SK-N-SH treated with all-trans-retinoic acid at 6 μM for 48 hours (cell line): Measurements from ENCODE around the gene DHDH.

ENCODE experiments used
- ATAC-seq: fragments of 200-7000 bp; cut with Tn5 transposase; 3 replicates; pipeline ENCODE4 v1.9.1; 2020; ENCODE audit warnings: mild to moderate bottlenecking, moderate library complexity
- ARNTL ChIP-seq: fragments of 450-650 bp; formaldehyde crosslinking; IDR thresholded peaks from 2 replicates; pipeline ENCODE4 v1.5.0; 2020; ENCODE audit warnings: low read depth, mild to moderate bottlenecking, moderate library complexity, borderline replicate concordance
- BACH2 ChIP-seq: fragments of 250-450 bp; sonication (Bioruptor Pico); IDR thresholded peaks from 2 replicates; pipeline ENCODE4 v1.9.0; 2021; ENCODE audit warnings: mild to moderate bottlenecking, borderline replicate concordance
- GLIS3 ChIP-seq: fragments of 250-450 bp; sonication (Bioruptor Pico); IDR thresholded peaks from 2 replicates; pipeline ENCODE4 v1.5.0; 2020; ENCODE audit warnings: mild to moderate bottlenecking, moderate library complexity
- ISL1 ChIP-seq: fragments of 250-450 bp; sonication (Bioruptor Pico); IDR thresholded peaks from 2 replicates; pipeline ENCODE4 v2.1.2; 2022; ENCODE audit warnings: mild to moderate bottlenecking, moderate library complexity
- OSR1 ChIP-seq: fragments of 250-450 bp; sonication (Bioruptor Pico); IDR thresholded peaks from 2 replicates; pipeline ENCODE4 v1.8.0; 2022; ENCODE audit warnings: moderate library complexity, mild to moderate bottlenecking, inconsistent platforms
- PPARA ChIP-seq: fragments of 250-450 bp; sonication (Bioruptor Pico); IDR thresholded peaks from 2 replicates; pipeline ENCODE4 v1.5.0; 2020; ENCODE audit warnings: mild to moderate bottlenecking, borderline replicate concordance
- RARB ChIP-seq: fragments of 250-450 bp; sonication (Bioruptor Pico); IDR thresholded peaks from 2 replicates; pipeline ENCODE4 v1.8.0; 2021; ENCODE audit warnings: mild to moderate bottlenecking, moderate library complexity
- SNAI2 ChIP-seq: fragments of 250-450 bp; sonication (Bioruptor Pico); IDR thresholded peaks from 2 replicates; pipeline ENCODE4 v1.5.0; 2020; ENCODE audit warnings: mild to moderate bottlenecking, moderate library complexity
- TOX ChIP-seq: fragments of 250-450 bp; sonication (Bioruptor Pico); IDR thresholded peaks from 2 replicates; pipeline ENCODE4 v1.8.0; 2021; ENCODE audit warnings: mild to moderate bottlenecking, moderate library complexity, borderline replicate concordance
- ZC3H10 ChIP-seq: fragments of 250-450 bp; sonication (Bioruptor Pico); IDR thresholded peaks from 2 replicates; pipeline ENCODE4 v1.5.1; 2021; ENCODE audit warnings: mild to moderate bottlenecking, moderate library complexity
- ZFP30 ChIP-seq: fragments of 450-650 bp; formaldehyde crosslinking; IDR thresholded peaks from 2 replicates; pipeline ENCODE4 v1.5.0; 2022; ENCODE audit warnings: mild to moderate bottlenecking, moderate library complexity
- ZNF565 ChIP-seq: fragments of 450-650 bp; formaldehyde crosslinking; conservative IDR thresholded peaks from 2 replicates; pipeline ENCODE4 v1.5.0; 2020; ENCODE audit warnings: low read depth, mild to moderate bottlenecking, moderate library complexity
- ZNF70 ChIP-seq: fragments of 450-650 bp; formaldehyde crosslinking; IDR thresholded peaks from 2 replicates; pipeline ENCODE4 v1.5.0; 2020; ENCODE audit warnings: mild to moderate bottlenecking, moderate library complexity
- ZNF8 ChIP-seq: fragments of 450-650 bp; formaldehyde crosslinking; IDR thresholded peaks from 2 replicates; pipeline ENCODE4 v1.5.0; 2020; ENCODE audit warnings: mild to moderate bottlenecking, moderate library complexity
- TF ChIP-seq, protein P1 (sequence below): fragments of 250-450 bp; sonication (Bioruptor Pico); IDR thresholded peaks from 2 replicates; pipeline ENCODE4 v1.8.0; 2021; ENCODE audit warnings: low read depth, mild to moderate bottlenecking, moderate library complexity, borderline replicate concordance
- TF ChIP-seq, protein P2 (sequence below): fragments of 250-450 bp; sonication (Bioruptor Pico); IDR thresholded peaks from 2 replicates; pipeline ENCODE4 v1.5.1; 2020; ENCODE audit warnings: low read depth, mild to moderate bottlenecking, moderate library complexity
- TF ChIP-seq, protein P3 (sequence below): fragments of 250-450 bp; sonication (Bioruptor Pico); IDR thresholded peaks from 2 replicates; pipeline ENCODE4 v1.8.0; 2020; ENCODE audit warnings: mild to moderate bottlenecking, moderate library complexity, borderline replicate concordance
- TF ChIP-seq, protein P4 (sequence below): fragments of 250-450 bp; sonication (Bioruptor Pico); IDR thresholded peaks from 2 replicates; pipeline ENCODE4 v1.5.1; 2021; ENCODE audit warnings: mild to moderate bottlenecking, moderate library complexity
- TF ChIP-seq, protein P5 (sequence below): fragments of 250-450 bp; sonication (Bioruptor Pico); IDR thresholded peaks from 2 replicates; pipeline ENCODE4 v1.5.0; 2020; ENCODE audit warnings: mild to moderate bottlenecking, moderate library complexity

Gene DHDH

DNA sequence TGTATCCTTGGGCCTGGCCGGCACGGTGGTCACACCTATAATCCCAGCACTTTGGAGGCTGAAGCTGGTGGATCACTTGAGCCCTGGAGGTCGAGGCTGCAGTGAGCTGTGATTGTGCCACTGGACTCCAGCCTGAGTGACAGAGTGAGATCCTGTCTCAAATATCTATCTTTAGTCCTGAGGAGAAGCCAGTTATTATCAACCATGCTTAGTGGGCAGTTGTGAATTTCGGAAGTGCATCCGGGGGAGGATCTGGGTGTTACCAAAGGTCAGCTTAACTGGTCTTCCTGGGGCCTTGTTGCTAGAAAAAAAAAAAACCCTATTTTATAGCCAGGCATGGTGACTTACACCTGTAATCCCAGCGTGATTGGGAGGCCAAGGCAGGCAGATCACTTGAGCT lies 9.6 kb downstream of the DHDH start:
- no peak for ATAC-seq
- TF ChIP-seq, protein P1, sequence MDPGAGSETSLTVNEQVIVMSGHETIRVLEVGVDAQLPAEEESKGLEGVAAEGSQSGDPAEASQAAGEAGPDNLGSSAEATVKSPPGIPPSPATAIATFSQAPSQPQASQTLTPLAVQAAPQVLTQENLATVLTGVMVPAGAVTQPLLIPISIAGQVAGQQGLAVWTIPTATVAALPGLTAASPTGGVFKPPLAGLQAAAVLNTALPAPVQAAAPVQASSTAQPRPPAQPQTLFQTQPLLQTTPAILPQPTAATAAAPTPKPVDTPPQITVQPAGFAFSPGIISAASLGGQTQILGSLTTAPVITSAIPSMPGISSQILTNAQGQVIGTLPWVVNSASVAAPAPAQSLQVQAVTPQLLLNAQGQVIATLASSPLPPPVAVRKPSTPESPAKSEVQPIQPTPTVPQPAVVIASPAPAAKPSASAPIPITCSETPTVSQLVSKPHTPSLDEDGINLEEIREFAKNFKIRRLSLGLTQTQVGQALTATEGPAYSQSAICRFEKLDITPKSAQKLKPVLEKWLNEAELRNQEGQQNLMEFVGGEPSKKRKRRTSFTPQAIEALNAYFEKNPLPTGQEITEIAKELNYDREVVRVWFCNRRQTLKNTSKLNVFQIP (CRISPR knock-in tag), result no peak
- no peak for TF ChIP-seq SNAI2 (CRISPR knock-in tag)
- no peak for TF ChIP-seq ZNF8 (CRISPR knock-in tag)
- no peak for TF ChIP-seq OSR1
- TF ChIP-seq ZFP30, result no peak
- no peak for TF ChIP-seq RARB (CRISPR knock-in tag)
- TF ChIP-seq ARNTL, result no peak
- TF ChIP-seq BACH2 (CRISPR knock-in tag), result no peak
- TF ChIP-seq ZC3H10 (CRISPR knock-in tag), result no peak
- TF ChIP-seq TOX (CRISPR knock-in tag), result no peak
- no peak for TF ChIP-seq GLIS3
- no peak for TF ChIP-seq ZNF70 (CRISPR knock-in tag)
- no peak for TF ChIP-seq PPARA

DNA sequence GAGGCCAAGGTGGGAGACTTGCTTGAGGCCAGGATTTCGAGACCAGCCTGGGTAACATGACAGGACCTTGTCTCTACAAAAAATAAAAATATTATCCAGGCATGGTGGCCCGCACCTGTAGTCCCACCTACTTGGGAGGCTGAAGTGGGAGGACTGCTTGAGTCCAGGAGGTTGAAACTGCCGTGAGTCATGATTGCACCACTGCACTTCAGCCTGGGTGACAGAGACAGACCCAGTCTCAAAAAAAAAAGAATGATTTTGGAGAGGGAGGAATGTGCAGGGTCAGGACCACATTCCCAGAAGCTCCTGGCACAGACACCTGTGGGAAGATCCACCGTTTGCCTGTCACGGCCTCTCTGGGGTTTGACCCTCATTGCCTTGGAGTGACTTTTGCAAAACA lies 11.9 kb downstream of the DHDH start:
- no peak for TF ChIP-seq GLIS3
- TF ChIP-seq SNAI2 (CRISPR knock-in tag), result no peak
- TF ChIP-seq, protein P2, sequence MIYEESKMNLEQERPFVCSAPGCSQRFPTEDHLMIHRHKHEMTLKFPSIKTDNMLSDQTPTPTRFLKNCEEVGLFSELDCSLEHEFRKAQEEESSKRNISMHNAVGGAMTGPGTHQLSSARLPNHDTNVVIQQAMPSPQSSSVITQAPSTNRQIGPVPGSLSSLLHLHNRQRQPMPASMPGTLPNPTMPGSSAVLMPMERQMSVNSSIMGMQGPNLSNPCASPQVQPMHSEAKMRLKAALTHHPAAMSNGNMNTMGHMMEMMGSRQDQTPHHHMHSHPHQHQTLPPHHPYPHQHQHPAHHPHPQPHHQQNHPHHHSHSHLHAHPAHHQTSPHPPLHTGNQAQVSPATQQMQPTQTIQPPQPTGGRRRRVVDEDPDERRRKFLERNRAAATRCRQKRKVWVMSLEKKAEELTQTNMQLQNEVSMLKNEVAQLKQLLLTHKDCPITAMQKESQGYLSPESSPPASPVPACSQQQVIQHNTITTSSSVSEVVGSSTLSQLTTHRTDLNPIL, result no peak
- TF ChIP-seq, protein P1 (CRISPR knock-in tag), result no peak
- no peak for TF ChIP-seq ISL1 (CRISPR knock-in tag)
- no peak for TF ChIP-seq ZNF8 (CRISPR knock-in tag)
- TF ChIP-seq PPARA, result no peak
- TF ChIP-seq ARNTL, result no peak
- TF ChIP-seq, protein P3, sequence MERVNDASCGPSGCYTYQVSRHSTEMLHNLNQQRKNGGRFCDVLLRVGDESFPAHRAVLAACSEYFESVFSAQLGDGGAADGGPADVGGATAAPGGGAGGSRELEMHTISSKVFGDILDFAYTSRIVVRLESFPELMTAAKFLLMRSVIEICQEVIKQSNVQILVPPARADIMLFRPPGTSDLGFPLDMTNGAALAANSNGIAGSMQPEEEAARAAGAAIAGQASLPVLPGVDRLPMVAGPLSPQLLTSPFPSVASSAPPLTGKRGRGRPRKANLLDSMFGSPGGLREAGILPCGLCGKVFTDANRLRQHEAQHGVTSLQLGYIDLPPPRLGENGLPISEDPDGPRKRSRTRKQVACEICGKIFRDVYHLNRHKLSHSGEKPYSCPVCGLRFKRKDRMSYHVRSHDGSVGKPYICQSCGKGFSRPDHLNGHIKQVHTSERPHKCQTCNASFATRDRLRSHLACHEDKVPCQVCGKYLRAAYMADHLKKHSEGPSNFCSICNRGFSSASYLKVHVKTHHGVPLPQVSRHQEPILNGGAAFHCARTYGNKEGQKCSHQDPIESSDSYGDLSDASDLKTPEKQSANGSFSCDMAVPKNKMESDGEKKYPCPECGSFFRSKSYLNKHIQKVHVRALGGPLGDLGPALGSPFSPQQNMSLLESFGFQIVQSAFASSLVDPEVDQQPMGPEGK (CRISPR knock-in tag), result no peak
- ATAC-seq, result no peak

DNA sequence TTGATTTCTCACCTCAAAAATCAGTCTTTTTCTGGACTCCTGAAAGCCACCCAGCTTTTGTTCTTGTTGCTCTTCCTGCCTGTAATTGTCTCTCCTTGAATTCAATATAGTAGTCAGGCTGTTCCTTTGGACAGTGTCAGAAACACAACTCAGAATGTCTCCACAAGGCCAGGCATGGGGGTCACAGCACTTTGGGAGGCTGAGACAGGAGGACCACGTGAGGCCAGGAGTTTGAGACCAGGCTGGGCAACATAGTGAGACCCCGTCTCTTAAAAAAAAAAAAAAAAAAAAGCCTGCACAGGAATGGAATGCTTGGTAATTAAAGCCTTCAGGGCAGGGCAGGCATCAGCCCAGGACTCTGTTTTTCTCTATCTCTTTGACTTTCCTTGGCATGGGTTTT lies 12.3 kb downstream of the DHDH start:
- no peak for ATAC-seq
- no peak for TF ChIP-seq ISL1 (CRISPR knock-in tag)
- no peak for TF ChIP-seq ZNF565 (CRISPR knock-in tag)
- TF ChIP-seq, protein P4, sequence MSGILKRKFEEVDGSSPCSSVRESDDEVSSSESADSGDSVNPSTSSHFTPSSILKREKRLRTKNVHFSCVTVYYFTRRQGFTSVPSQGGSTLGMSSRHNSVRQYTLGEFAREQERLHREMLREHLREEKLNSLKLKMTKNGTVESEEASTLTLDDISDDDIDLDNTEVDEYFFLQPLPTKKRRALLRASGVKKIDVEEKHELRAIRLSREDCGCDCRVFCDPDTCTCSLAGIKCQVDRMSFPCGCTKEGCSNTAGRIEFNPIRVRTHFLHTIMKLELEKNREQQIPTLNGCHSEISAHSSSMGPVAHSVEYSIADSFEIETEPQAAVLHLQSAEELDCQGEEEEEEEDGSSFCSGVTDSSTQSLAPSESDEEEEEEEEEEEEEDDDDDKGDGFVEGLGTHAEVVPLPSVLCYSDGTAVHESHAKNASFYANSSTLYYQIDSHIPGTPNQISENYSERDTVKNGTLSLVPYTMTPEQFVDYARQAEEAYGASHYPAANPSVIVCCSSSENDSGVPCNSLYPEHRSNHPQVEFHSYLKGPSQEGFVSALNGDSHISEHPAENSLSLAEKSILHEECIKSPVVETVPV, result no peak
- TF ChIP-seq ZNF8 (CRISPR knock-in tag), result no peak
- TF ChIP-seq, protein P5, sequence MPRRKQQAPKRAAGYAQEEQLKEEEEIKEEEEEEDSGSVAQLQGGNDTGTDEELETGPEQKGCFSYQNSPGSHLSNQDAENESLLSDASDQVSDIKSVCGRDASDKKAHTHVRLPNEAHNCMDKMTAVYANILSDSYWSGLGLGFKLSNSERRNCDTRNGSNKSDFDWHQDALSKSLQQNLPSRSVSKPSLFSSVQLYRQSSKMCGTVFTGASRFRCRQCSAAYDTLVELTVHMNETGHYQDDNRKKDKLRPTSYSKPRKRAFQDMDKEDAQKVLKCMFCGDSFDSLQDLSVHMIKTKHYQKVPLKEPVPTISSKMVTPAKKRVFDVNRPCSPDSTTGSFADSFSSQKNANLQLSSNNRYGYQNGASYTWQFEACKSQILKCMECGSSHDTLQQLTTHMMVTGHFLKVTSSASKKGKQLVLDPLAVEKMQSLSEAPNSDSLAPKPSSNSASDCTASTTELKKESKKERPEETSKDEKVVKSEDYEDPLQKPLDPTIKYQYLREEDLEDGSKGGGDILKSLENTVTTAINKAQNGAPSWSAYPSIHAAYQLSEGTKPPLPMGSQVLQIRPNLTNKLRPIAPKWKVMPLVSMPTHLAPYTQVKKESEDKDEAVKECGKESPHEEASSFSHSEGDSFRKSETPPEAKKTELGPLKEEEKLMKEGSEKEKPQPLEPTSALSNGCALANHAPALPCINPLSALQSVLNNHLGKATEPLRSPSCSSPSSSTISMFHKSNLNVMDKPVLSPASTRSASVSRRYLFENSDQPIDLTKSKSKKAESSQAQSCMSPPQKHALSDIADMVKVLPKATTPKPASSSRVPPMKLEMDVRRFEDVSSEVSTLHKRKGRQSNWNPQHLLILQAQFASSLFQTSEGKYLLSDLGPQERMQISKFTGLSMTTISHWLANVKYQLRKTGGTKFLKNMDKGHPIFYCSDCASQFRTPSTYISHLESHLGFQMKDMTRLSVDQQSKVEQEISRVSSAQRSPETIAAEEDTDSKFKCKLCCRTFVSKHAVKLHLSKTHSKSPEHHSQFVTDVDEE, result no peak
- TF ChIP-seq ARNTL, result no peak
- TF ChIP-seq BACH2 (CRISPR knock-in tag), result no peak
- TF ChIP-seq SNAI2 (CRISPR knock-in tag), result no peak
- TF ChIP-seq, protein P3 (CRISPR knock-in tag), result no peak
- TF ChIP-seq, protein P1 (CRISPR knock-in tag), result no peak
- no peak for TF ChIP-seq PPARA
